GM21723 (cell line): ENCODE data around the gene AKNAD1.
"Not testable (repeated sequence)": the region's sequence is repeated elsewhere in the genome, so short reads cannot be mapped to it uniquely, and the experiment has no call there.

ENCODE experiments used
- ATAC-seq: cut with Tn5 transposase; IDR thresholded peaks from one replicate; pipeline ENCODE4 v1.9.1; 2021; ENCODE audit warnings: mild to moderate bottlenecking, moderate library complexity; ENCODE audit not compliant: unreplicated experiment

Gene AKNAD1

GRCh38 chr1:108785880-108786279 lies 71.0 kb downstream of the AKNAD1 start:
- ATAC-seq, result no peak

DNA sequence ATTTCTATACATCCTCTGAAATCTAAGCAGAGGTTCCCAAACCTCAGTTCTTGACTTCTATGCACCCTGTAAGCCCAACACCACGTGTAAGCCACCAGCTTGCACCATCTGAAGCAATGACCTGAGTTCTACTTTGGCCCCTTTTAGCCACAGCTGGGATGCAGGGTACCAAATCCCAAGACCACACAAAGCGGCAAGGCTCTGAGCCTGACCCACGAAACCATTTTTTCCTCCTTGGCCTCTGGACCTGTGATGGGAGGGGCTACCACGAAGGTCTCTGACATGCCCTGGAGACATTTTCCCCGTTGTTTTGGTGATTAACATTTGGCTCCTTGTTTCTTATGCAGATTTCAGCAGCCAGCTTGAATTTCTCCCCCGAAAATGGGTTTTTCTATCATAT lies 71.6 kb downstream of the AKNAD1 start:
- no peak for ATAC-seq

GRCh38 chr1:108781575-108781944 lies 75.3 kb downstream of the AKNAD1 start:
- not testable (repeated sequence) for ATAC-seq

DNA sequence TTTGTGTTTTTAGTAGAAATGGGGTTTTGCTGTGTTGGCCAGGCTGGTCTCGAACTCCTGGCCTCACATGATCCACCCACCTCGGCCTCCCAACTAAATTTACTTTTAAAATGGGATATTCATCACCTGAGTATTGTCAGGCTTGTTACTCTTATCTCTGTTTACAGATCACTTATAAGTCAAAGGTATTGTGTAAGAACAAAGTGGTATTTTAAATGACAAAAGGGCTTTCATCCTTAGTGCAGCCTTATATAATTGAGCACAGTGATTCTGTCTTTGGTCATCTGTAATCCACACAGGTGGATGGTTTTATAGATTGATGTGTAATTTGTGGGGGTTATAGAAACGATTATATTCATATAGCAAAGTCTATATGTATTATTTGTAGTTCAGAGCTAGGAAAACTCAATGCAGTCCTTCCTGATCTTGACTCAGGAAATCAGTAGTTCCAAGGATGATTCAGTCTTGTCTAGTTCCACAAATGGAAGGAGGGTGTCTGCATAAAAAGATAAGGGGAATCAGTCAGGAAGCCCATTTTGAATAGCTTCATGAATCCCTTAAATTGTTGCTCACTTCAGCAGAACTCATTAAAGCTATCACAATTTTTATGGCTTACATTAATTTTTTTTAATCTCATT lies 75.8 kb downstream of the AKNAD1 start:
- no peak for ATAC-seq

DNA sequence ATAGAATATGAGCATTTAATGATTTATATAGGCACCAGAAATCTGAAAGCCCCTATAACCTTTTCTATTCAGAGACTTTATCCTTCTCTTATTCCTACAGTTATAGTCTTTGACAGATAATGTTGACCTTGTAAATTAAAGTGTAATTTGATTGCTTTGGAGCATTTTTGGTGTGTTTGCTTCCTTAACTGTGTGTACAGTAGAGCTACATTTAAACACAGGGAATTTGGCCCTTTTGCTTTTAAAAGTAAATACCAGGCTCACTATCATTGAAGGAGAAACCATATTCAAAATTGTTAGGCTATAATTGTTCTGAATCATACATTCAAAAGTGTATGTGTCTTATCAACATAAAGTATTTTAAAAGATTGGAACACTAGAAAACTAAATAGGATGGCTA lies 77.4 kb downstream of the AKNAD1 start:
- ATAC-seq, result no peak

- ATAC-seq, result no peak
Measured at GRCh38 chr1:108777839-108778238, 79.1 kb downstream of the AKNAD1 start.

DNA sequence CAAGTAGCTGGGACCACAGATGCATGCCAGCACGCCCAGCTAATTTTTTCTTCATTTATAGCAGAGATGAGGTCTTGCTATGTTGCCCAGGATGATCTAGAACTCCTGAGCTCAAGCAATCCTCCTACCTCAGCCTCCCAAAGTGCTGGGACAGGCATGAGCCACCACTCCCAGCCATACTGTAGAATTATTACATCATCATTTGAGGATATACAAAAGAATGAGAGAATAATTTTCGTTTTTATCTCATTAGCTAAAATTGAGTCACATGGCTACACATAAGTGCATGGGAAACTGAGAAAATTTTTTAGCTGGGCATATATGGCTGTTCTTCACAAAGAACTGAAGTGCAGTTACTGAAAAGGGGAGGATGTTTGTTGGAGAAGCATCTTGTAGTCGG lies 89.2 kb downstream of the AKNAD1 start:
- no peak for ATAC-seq

- no peak for ATAC-seq
Measured at GRCh38 chr1:108767115-108767514, 89.8 kb downstream of the AKNAD1 start.
